GM12878 (cell line): ENCODE measurements around the gene SULT1A1. TPM values are rescaled to one million over a fixed set of nuclear protein-coding genes. Genes with fewer than 3 reads are reported as not detected.

ENCODE experiments used
- ATAC-seq: fragments of 200-7000 bp; cut with Tn5 transposase; 3 replicates; pipeline ENCODE4 v1.9.1; 2020; ENCODE audit warnings: mild to moderate bottlenecking, moderate library complexity
- BruUV-seq: library from RNA; stranded (reverse); fragments of 400-500 nt; replicated peaks from 2 replicates; lab custom pipeline; 2021; lab: Mats Ljungman, UMichigan
- CTCF ChIA-PET: fragments of 300-600 bp; sonication (Branson Sonifier 250); formaldehyde crosslinking; extraction: SDS; loops from one replicate; lab custom pipeline; 2021; ENCODE audit warnings: inconsistent platforms; lab: Yijun Ruan, JAX
- POLR2A ChIA-PET: fragments of 350-600 bp; formaldehyde crosslinking; extraction: SDS; loops from one replicate; lab custom pipeline; 2021; ENCODE audit warnings: inconsistent platforms; lab: Charles Lee
- RAD21 ChIA-PET: fragments of 300-600 bp; sonication (Branson Sonifier 250); formaldehyde crosslinking; loops from one replicate; lab custom pipeline; 2023; ENCODE audit warnings: antibody characterized with exemption; ENCODE audit not compliant: unreplicated experiment; lab: Charles Lee
- SMC1A ChIA-PET: fragments of 300-600 bp; sonication (Branson Sonifier 250); formaldehyde crosslinking; loops from one replicate; lab custom pipeline; 2023; ENCODE audit not compliant: unreplicated experiment, uncharacterized antibody; lab: Charles Lee
- DNase-seq: peaks from one replicate; pipeline ENCODE4 v3.0.0-alpha.2; 2011; ENCODE audit warnings: low read depth, low spot score
- FAIRE-seq: peaks from 3 replicates; lab custom pipeline; 2011; peaks lifted over from hg19 to GRCh38; lab: Jason Lieb, UNC
- H2AFZ ChIP-seq: 2 replicates; pipeline ENCODE4 v1.6.0; 2011; ENCODE audit warnings: low read depth, low read length, control low read depth; ENCODE audit not compliant: control insufficient read depth
- H3K27ac ChIP-seq: 2 replicates; pipeline ENCODE4 v1.5.1; 2011; ENCODE audit warnings: control low read depth; ENCODE audit not compliant: control insufficient read depth, insufficient read depth
- H3K27me3 ChIP-seq, 2 experiments: replicated peaks in 1 of 2; 2 replicates each; pipeline versions ENCODE4 v1.6.0 to v1.6.1; 2011; ENCODE audit warnings: low read length in 1 of 2; ENCODE audit not compliant: control insufficient read depth in 2 of 2, insufficient read depth in 2 of 2
- H3K36me3 ChIP-seq, 2 experiments: 2 replicates each; pipeline ENCODE4 v1.5.1; 2011; ENCODE audit warnings: low read length in 1 of 2; ENCODE audit not compliant: control insufficient read depth in 2 of 2, insufficient read depth in 2 of 2
- H3K4me1 ChIP-seq: 2 replicates; pipeline ENCODE4 v1.6.1; 2011; ENCODE audit warnings: mild to moderate bottlenecking, low read length, moderate library complexity, mixed read lengths; ENCODE audit not compliant: control insufficient read depth, insufficient read depth
- H3K4me2 ChIP-seq: 2 replicates; pipeline ENCODE4 v1.6.0; 2011; ENCODE audit warnings: control low read depth; ENCODE audit not compliant: control insufficient read depth, insufficient read depth
- H3K4me3 ChIP-seq: fragments of 200-600 bp; sonication (generic); 2 replicates; pipeline ENCODE4 v1.5.1; 2016
- H3K79me2 ChIP-seq: 2 replicates; pipeline ENCODE4 v1.6.0; 2011; ENCODE audit warnings: low read length; ENCODE audit not compliant: control insufficient read depth, insufficient read depth
- H3K9ac ChIP-seq: 2 replicates; pipeline ENCODE4 v1.8.0; 2011; ENCODE audit warnings: low read length, control low read depth, mixed read lengths; ENCODE audit not compliant: control insufficient read depth, insufficient read depth
- H3K9me3 ChIP-seq: replicated peaks from 3 replicates; pipeline ENCODE4 v1.5.1; 2011; ENCODE audit warnings: mild to moderate bottlenecking, low read length; ENCODE audit not compliant: control insufficient read depth, insufficient read depth
- H4K20me1 ChIP-seq: 2 replicates; pipeline ENCODE4 v1.6.0; 2011; ENCODE audit not compliant: control insufficient read depth, insufficient read depth
- CBX3 ChIP-seq: fragments of 200-600 bp; sonication (generic); IDR thresholded peaks from 2 replicates; pipeline ENCODE4 v1.6.1; 2016; ENCODE audit warnings: low read depth, borderline replicate concordance
- MEF2B ChIP-seq: fragments of 450-650 bp; IDR thresholded peaks from 2 replicates; pipeline ENCODE4 v1.6.1; 2018; ENCODE audit warnings: mild to moderate bottlenecking, moderate library complexity; ENCODE audit not compliant: partially characterized antibody, poor library complexity, severe bottlenecking
- MTA2 ChIP-seq: fragments of 450-650 bp; IDR thresholded peaks from 2 replicates; pipeline ENCODE4 v1.6.1; 2016; ENCODE audit warnings: low read depth, mild to moderate bottlenecking, moderate library complexity
- MXI1 ChIP-seq: fragments of 150-350 bp; IDR thresholded peaks from 2 replicates; pipeline ENCODE4 v1.6.1; 2011; ENCODE audit warnings: low read depth, mild to moderate bottlenecking, inconsistent platforms, low read length, improper control_type of control experiment
- NBN ChIP-seq: fragments of 450-650 bp; IDR thresholded peaks from 2 replicates; pipeline ENCODE4 v1.6.1; 2016
- NR2F1 ChIP-seq: fragments of 450-650 bp; conservative IDR thresholded peaks from 2 replicates; pipeline ENCODE4 v1.6.1; 2017; ENCODE audit warnings: mild to moderate bottlenecking
- PAX8 ChIP-seq: fragments of 450-650 bp; IDR thresholded peaks from 2 replicates; pipeline ENCODE4 v1.6.1; 2017; ENCODE audit warnings: mild to moderate bottlenecking, moderate library complexity
- POU2F2 ChIP-seq: IDR thresholded peaks from 3 replicates; pipeline ENCODE4 v1.6.1; 2011; ENCODE audit warnings: low read depth, mild to moderate bottlenecking, low read length, borderline replicate concordance
- RELA ChIP-seq: fragments of 450-650 bp; IDR thresholded peaks from 2 replicates; pipeline ENCODE4 v1.8.0; 2014; ENCODE audit warnings: borderline replicate concordance; ENCODE audit not compliant: partially characterized antibody
- WGBS: methylation state at CpG from one replicate; pipeline ENCODE4 v1.1.6; 2016; ENCODE audit warnings: low lambda C conversion rate; ENCODE audit not compliant: insufficient replicate concordance, insufficient coverage; ENCODE audit errors: missing lambda C conversion rate; 5-methylcytosine and 5-hydroxymethylcytosine counted together
- in situ Hi-C: fragments of 300-500 bp; cut with MboI; formaldehyde crosslinking; loops from 9 replicates; pipeline ENCODE4 v1.14.3; 2018; ENCODE audit warnings: mixed read lengths
- intact Hi-C: fragments of 100-400 bp; cut with micrococcal nuclease; formaldehyde crosslinking; loops from one replicate; pipeline ENCODE4 v1.14.2; 2022; ENCODE audit not compliant: unreplicated experiment
- polyA plus RNA-seq, 11 experiments: library from polyadenylated mRNA; depleted of rRNA in 4 of 11; unstranded in 6 of 11; stranded (reverse) in 5 of 11; fragments of >200 nt; fragmentation: Nextera tagmentation in 4 of 11; fragmentation: Illumina TruSeq in 1 of 11; extraction: Ambion mirVana in 4 of 11; extraction: Trizol in 1 of 11; gene quantifications; 1 replicate in 1 of 11; 2 replicates in 10 of 11; pipeline versions ENCODE4 v1.2.1 to v1.2.3, GENCODE V29; 2011 to 2016; ENCODE audit warnings: inconsistent platforms in 2 of 11, missing spikeins in 2 of 11, low read depth in 1 of 11
- total RNA-seq, 4 experiments: library from RNA; depleted of rRNA in 3 of 4; stranded (reverse); fragments of >200 nt in 3 of 4; fragmentation: Illumina TruSeq in 1 of 4; extraction: Trizol in 1 of 4; gene quantifications; 2 replicates each; pipeline versions ENCODE4 v1.2.1 to v1.2.3, GENCODE V29; 2013 to 2021
- TF ChIP-seq, protein P1 (sequence below): fragments of 450-650 bp; IDR thresholded peaks from 2 replicates; pipeline ENCODE4 v1.6.1; 2017; ENCODE audit warnings: low read depth, mild to moderate bottlenecking, moderate library complexity
- TF ChIP-seq, protein P2 (sequence below): IDR thresholded peaks from 2 replicates; pipeline ENCODE4 v1.6.1; 2011; ENCODE audit warnings: mild to moderate bottlenecking, low read depth, low read length, moderate library complexity; ENCODE audit not compliant: insufficient replicate concordance
- TF ChIP-seq, protein P3 (sequence below): fragments of 150-350 bp; IDR thresholded peaks from 2 replicates; pipeline ENCODE4 v1.6.1; 2014; ENCODE audit warnings: mild to moderate bottlenecking, low read depth, low read length
- TF ChIP-seq, protein P4 (sequence below): IDR thresholded peaks from 2 replicates; pipeline ENCODE4 v1.6.1; 2012; ENCODE audit warnings: improper control_type of control experiment, low read depth, low read length; ENCODE audit not compliant: insufficient replicate concordance
- TF ChIP-seq, protein P5 (sequence below): fragments of 450-650 bp; IDR thresholded peaks from 2 replicates; pipeline ENCODE4 v1.6.1; 2017; ENCODE audit warnings: borderline replicate concordance

Gene SULT1A1
- total and polyA plus RNA-seq, 10 of the 15 experiments (the other 5 are each of a cell fraction or from before 2014, with no cell fraction given): 0.03 to 1.5 (median 0.76) TPM; not detected in 1

GRCh38 chr16:28592511-28592910 is 17.3 kb downstream of the SULT1A1 start:
- Histone ChIP-seq H3K9me3 (no peaks in the 10 kb centered on the region), H3K4me2 (no peak overlapping the region), H3K4me3 (no peak overlapping the region), H3K27me3 (no peaks in the 10 kb centered on the region), H3K36me3 (peaks cover 5 to 14% of the 10 kb centered on the region in 2 experiments; a peak in 3 of 4 replicates), H3K27ac (no peak overlapping the region), H3K4me1 (no peaks in the 10 kb centered on the region), H3K9ac (no peak overlapping the region), H3K79me2 (no peaks in the 10 kb centered on the region), H2AFZ (no peak overlapping the region), H4K20me1 (no peaks in the 10 kb centered on the region)
- TF ChIP-seq NR2F1 (no peak), NBN (no peak), MXI1 (no peak), MEF2B (no peak), RELA (no peak), CBX3 (no peak), MTA2 (no peak), POU2F2 (no peak), PAX8 (no peak)
- TF ChIP-seq, protein P1, sequence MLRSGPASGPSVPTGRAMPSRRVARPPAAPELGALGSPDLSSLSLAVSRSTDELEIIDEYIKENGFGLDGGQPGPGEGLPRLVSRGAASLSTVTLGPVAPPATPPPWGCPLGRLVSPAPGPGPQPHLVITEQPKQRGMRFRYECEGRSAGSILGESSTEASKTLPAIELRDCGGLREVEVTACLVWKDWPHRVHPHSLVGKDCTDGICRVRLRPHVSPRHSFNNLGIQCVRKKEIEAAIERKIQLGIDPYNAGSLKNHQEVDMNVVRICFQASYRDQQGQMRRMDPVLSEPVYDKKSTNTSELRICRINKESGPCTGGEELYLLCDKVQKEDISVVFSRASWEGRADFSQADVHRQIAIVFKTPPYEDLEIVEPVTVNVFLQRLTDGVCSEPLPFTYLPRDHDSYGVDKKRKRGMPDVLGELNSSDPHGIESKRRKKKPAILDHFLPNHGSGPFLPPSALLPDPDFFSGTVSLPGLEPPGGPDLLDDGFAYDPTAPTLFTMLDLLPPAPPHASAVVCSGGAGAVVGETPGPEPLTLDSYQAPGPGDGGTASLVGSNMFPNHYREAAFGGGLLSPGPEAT: no peak
- TF ChIP-seq, protein P2, sequence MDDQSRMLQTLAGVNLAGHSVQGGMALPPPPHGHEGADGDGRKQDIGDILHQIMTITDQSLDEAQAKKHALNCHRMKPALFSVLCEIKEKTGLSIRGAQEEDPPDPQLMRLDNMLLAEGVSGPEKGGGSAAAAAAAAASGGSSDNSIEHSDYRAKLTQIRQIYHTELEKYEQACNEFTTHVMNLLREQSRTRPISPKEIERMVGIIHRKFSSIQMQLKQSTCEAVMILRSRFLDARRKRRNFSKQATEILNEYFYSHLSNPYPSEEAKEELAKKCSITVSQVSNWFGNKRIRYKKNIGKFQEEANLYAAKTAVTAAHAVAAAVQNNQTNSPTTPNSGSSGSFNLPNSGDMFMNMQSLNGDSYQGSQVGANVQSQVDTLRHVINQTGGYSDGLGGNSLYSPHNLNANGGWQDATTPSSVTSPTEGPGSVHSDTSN: no peak
- TF ChIP-seq, protein P3, sequence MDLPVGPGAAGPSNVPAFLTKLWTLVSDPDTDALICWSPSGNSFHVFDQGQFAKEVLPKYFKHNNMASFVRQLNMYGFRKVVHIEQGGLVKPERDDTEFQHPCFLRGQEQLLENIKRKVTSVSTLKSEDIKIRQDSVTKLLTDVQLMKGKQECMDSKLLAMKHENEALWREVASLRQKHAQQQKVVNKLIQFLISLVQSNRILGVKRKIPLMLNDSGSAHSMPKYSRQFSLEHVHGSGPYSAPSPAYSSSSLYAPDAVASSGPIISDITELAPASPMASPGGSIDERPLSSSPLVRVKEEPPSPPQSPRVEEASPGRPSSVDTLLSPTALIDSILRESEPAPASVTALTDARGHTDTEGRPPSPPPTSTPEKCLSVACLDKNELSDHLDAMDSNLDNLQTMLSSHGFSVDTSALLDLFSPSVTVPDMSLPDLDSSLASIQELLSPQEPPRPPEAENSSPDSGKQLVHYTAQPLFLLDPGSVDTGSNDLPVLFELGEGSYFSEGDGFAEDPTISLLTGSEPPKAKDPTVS: no peak
- TF ChIP-seq, protein P4, sequence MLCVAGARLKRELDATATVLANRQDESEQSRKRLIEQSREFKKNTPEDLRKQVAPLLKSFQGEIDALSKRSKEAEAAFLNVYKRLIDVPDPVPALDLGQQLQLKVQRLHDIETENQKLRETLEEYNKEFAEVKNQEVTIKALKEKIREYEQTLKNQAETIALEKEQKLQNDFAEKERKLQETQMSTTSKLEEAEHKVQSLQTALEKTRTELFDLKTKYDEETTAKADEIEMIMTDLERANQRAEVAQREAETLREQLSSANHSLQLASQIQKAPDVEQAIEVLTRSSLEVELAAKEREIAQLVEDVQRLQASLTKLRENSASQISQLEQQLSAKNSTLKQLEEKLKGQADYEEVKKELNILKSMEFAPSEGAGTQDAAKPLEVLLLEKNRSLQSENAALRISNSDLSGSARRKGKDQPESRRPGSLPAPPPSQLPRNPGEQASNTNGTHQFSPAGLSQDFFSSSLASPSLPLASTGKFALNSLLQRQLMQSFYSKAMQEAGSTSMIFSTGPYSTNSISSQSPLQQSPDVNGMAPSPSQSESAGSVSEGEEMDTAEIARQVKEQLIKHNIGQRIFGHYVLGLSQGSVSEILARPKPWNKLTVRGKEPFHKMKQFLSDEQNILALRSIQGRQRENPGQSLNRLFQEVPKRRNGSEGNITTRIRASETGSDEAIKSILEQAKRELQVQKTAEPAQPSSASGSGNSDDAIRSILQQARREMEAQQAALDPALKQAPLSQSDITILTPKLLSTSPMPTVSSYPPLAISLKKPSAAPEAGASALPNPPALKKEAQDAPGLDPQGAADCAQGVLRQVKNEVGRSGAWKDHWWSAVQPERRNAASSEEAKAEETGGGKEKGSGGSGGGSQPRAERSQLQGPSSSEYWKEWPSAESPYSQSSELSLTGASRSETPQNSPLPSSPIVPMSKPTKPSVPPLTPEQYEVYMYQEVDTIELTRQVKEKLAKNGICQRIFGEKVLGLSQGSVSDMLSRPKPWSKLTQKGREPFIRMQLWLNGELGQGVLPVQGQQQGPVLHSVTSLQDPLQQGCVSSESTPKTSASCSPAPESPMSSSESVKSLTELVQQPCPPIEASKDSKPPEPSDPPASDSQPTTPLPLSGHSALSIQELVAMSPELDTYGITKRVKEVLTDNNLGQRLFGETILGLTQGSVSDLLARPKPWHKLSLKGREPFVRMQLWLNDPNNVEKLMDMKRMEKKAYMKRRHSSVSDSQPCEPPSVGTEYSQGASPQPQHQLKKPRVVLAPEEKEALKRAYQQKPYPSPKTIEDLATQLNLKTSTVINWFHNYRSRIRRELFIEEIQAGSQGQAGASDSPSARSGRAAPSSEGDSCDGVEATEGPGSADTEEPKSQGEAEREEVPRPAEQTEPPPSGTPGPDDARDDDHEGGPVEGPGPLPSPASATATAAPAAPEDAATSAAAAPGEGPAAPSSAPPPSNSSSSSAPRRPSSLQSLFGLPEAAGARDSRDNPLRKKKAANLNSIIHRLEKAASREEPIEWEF: no peak
- TF ChIP-seq, protein P5, sequence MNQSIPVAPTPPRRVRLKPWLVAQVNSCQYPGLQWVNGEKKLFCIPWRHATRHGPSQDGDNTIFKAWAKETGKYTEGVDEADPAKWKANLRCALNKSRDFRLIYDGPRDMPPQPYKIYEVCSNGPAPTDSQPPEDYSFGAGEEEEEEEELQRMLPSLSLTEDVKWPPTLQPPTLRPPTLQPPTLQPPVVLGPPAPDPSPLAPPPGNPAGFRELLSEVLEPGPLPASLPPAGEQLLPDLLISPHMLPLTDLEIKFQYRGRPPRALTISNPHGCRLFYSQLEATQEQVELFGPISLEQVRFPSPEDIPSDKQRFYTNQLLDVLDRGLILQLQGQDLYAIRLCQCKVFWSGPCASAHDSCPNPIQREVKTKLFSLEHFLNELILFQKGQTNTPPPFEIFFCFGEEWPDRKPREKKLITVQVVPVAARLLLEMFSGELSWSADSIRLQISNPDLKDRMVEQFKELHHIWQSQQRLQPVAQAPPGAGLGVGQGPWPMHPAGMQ: no peak
- DNase-seq (no peak), ATAC-seq (no peak), FAIRE-seq (no peak)
- no TSS peak for BruUV-seq
- intact Hi-C loops (no loop called here), in situ Hi-C loops (no loop called here)
- ChIA-PET CTCF (interaction anchor here (0.6 kb wide), 1 partner anchor 1334 kb away, joined by 3 read pairs; the partner anchor contains the start of gene KCTD13), RAD21 (no interaction called here), SMC1A (no interaction called here), POLR2A (no interaction called here)
- 82% methylated on average over 5 of the region's 5 CpGs for WGBS
